Umbilical cord (tissue), 2 donors: ENCODE measurements around the gene CXCL17. TPM values are rescaled to one million over a fixed set of nuclear protein-coding genes. Genes with fewer than 3 reads are reported as not detected.

Source experiments
- DNase-seq: peaks from one replicate; pipeline ENCODE4 v3.0.0-alpha.2; 2015; ENCODE audit warnings: low spot score
- total RNA-seq: library from RNA; depleted of rRNA; stranded (reverse); fragments of >200 nt; gene quantifications from one replicate; pipeline ENCODE4 v1.2.3, GENCODE V29; 2014; ENCODE audit warnings: low replicate concordance; ENCODE audit not compliant: insufficient read depth

Gene CXCL17
- total RNA-seq, 1 donor from 2014 or later: not detected

- peak; percentile 73 for DNase-seq
These were observed 41.1 kb downstream of the CXCL17 start for GRCh38 chr19:42401365-42402303.

GRCh38 chr19:42400404-42400803 is 42.3 kb downstream of the CXCL17 start:
- DNase-seq: no peak

GRCh38 chr19:42397263-42398166 is 45.2 kb downstream of the CXCL17 start:
- DNase-seq: no peak

- DNase-seq: peak; percentile 100
These were observed 46.1 kb downstream of the CXCL17 start for GRCh38 chr19:42396381-42397262.

GRCh38 chr19:42394751-42395150 is 48.0 kb downstream of the CXCL17 start:
- DNase-seq: no peak

GRCh38 chr19:42392165-42392564 is 50.6 kb downstream of the CXCL17 start:
- DNase-seq: no peak

GRCh38 chr19:42389899-42390298 is 52.8 kb downstream of the CXCL17 start, which contains the start of gene CNFN:
TSS of gene CNFN (minus strand) at chr19:42390297. CDS start at chr19:42389037, 1,260 bp downstream.
- no peak for DNase-seq

GRCh38 chr19:42388851-42389489 is 53.8 kb downstream of the CXCL17 start:
- no peak for DNase-seq

GRCh38 chr19:42386974-42387707 is 55.6 kb downstream of the CXCL17 start:
- DNase-seq: peak; percentile 66

GRCh38 chr19:42380155-42380554 is 62.6 kb downstream of the CXCL17 start:
- DNase-seq: no peak

Other genes starting within 250 kb of the CXCL17 start
- gene DEDD2, start 225.3 kb downstream of the CXCL17 start, total RNA-seq: 26.5 TPM
- 7.5 TPM for gene ZNF526, start 222.6 kb downstream of the CXCL17 start, total RNA-seq
- gene GSK3A, start 200.3 kb downstream of the CXCL17 start, total RNA-seq: 7.2 TPM
- gene ERF, start 187.8 kb downstream of the CXCL17 start, total RNA-seq: 33.2 TPM
- gene CIC, start 173.7 kb downstream of the CXCL17 start, total RNA-seq: 10.4 TPM
- gene PRR19, start 140.8 kb downstream of the CXCL17 start, total RNA-seq: not detected
- gene PAFAH1B3, start 140.3 kb downstream of the CXCL17 start, total RNA-seq: 3.4 TPM
- gene TMEM145, start 129.6 kb downstream of the CXCL17 start, total RNA-seq: not detected
- 19.5 TPM for gene MEGF8, start 117.3 kb downstream of the CXCL17 start, total RNA-seq
- not detected for gene CNFN, start 52.6 kb downstream of the CXCL17 start, total RNA-seq
- 6.5 TPM for gene LIPE, start 15.6 kb downstream of the CXCL17 start, total RNA-seq
- 3.4 TPM for gene CEACAM1, start 85.5 kb upstream of the CXCL17 start, total RNA-seq
- gene CEACAM8, start 152.0 kb upstream of the CXCL17 start, total RNA-seq: 0.96 TPM